K562 (cell line): Measurements from ENCODE around the gene LY6G5B. TPM values are rescaled to one million over a fixed set of nuclear protein-coding genes. Genes with fewer than 3 reads are reported as not detected.

Experiments used
- HBP1 ChIP-seq: fragments of 450-650 bp; formaldehyde crosslinking; IDR thresholded peaks from 2 replicates; pipeline ENCODE4 v1.4.0; 2022; ENCODE audit warnings: missing genetic modification characterization
- KLF1 ChIP-seq: fragments of 450-650 bp; IDR thresholded peaks from 2 replicates; pipeline ENCODE4 v1.6.1; 2016; ENCODE audit warnings: missing genetic modification characterization, missing compliant biosample characterization
- LCOR ChIP-seq: sonication (generic); formaldehyde crosslinking; IDR thresholded peaks from 2 replicates; pipeline ENCODE4 v1.8.0; 2022; ENCODE audit warnings: mild to moderate bottlenecking, missing genetic modification reagents
- MLX ChIP-seq, 2 experiments: fragments of 450-650 bp in 1 of 2; sonication (generic) in 1 of 2; formaldehyde crosslinking; conservative IDR thresholded peaks; 2 replicates each; pipeline versions ENCODE4 v1.4.0 to v1.8.1; 2020 to 2022; ENCODE audit warnings: mild to moderate bottlenecking in 1 of 2, missing genetic modification reagents in 1 of 2
- NFRKB ChIP-seq: fragments of 450-650 bp; IDR thresholded peaks from 2 replicates; pipeline ENCODE4 v1.6.1; 2016; ENCODE audit warnings: low read depth
- POLR2A ChIP-seq: fragments of 450-650 bp; conservative IDR thresholded peaks from 2 replicates; pipeline ENCODE4 v1.6.1; 2016
- SUPT5H ChIP-seq: fragments of 450-650 bp; IDR thresholded peaks from 2 replicates; pipeline ENCODE4 v1.6.1; 2016
- TAF7 ChIP-seq: fragments of 450-650 bp; IDR thresholded peaks from 2 replicates; pipeline ENCODE4 v1.6.1; 2016; ENCODE audit warnings: missing genetic modification characterization, missing compliant biosample characterization
- ZBTB49 ChIP-seq: sonication (generic); formaldehyde crosslinking; IDR thresholded peaks from 2 replicates; pipeline ENCODE4 v1.8.0; 2022; ENCODE audit warnings: missing genetic modification reagents, mild to moderate bottlenecking, borderline replicate concordance
- ZNF232 ChIP-seq: sonication (generic); formaldehyde crosslinking; IDR thresholded peaks from 2 replicates; pipeline ENCODE4 v1.8.0; 2022; ENCODE audit warnings: mild to moderate bottlenecking, missing genetic modification reagents
- polyA plus RNA-seq, 8 experiments: library from polyadenylated mRNA; depleted of rRNA in 4 of 8; stranded (reverse) in 5 of 8; unstranded in 3 of 8; fragments of >200 nt; fragmentation: Nextera tagmentation in 2 of 8; fragmentation: Illumina TruSeq in 1 of 8; extraction: Ambion mirVana in 2 of 8; extraction: Trizol in 1 of 8; gene quantifications; 2 replicates each; pipeline versions ENCODE4 v1.2.1 to v1.2.3, GENCODE V29; 2011 to 2014; ENCODE audit warnings: inconsistent platforms in 1 of 8, missing spikeins in 1 of 8
- total RNA-seq, 7 experiments: library from RNA; depleted of rRNA in 6 of 7; stranded (reverse); fragments of >200 nt in 6 of 7; fragmentation: Illumina TruSeq in 2 of 7; extraction: Trizol in 2 of 7; gene quantifications; 2 replicates each; pipeline versions ENCODE4 v1.2.1 to v1.2.3, GENCODE V29; 2011 to 2021; ENCODE audit warnings: low replicate concordance in 1 of 7
- TF ChIP-seq, protein P1 (sequence below), 2 experiments: fragments of 450-650 bp; IDR thresholded peaks; 2 replicates each; pipeline ENCODE4 v1.6.1; 2016
- TF ChIP-seq, protein P2 (sequence below), 2 experiments: fragments of 450-650 bp in 1 of 2; sonication (generic) in 1 of 2; formaldehyde crosslinking in 1 of 2; IDR thresholded peaks; 2 replicates each; pipeline versions ENCODE4 v1.7.1 to v1.9.0; 2016 to 2022; ENCODE audit warnings: inconsistent platforms in 1 of 2, mild to moderate bottlenecking in 1 of 2, missing genetic modification reagents in 1 of 2

The LY6G5B gene
- total and polyA plus RNA-seq, 9 of the 15 experiments (the other 6 are each of a cell fraction or from before 2014, with no cell fraction given) = 6.0 to 27.0 (median 7.5) TPM

GRCh38 chr6:31700740-31701401, 31.1 kb downstream of the LY6G5B start (continued):
- TF ChIP-seq ZBTB49 (CRISPR knock-in tag) (0 out of 2 replicates have a peak, but pooled peaks have one; percentile 26), MLX (CRISPR knock-in tag; conservative IDR thresholded peaks at IDR 0.05) (no peak), NFRKB (no peak), HBP1 (no peak), KLF1 (tag) (no peak), ZNF232 (CRISPR knock-in tag) (peak; percentile 69; the same call in 1 of the 2 replicates), SUPT5H (peak; percentile 29; the same call in 1 of the 2 replicates), POLR2A (no peak), TAF7 (0 out of 2 replicates have a peak, but pooled peaks have one; percentile 13), LCOR (CRISPR knock-in tag) (no peak)
- TF ChIP-seq, protein P1, sequence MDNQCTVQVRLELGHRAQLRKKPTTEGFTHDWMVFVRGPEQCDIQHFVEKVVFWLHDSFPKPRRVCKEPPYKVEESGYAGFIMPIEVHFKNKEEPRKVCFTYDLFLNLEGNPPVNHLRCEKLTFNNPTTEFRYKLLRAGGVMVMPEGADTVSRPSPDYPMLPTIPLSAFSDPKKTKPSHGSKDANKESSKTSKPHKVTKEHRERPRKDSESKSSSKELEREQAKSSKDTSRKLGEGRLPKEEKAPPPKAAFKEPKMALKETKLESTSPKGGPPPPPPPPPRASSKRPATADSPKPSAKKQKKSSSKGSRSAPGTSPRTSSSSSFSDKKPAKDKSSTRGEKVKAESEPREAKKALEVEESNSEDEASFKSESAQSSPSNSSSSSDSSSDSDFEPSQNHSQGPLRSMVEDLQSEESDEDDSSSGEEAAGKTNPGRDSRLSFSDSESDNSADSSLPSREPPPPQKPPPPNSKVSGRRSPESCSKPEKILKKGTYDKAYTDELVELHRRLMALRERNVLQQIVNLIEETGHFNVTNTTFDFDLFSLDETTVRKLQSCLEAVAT (IDR thresholded peaks at IDR 0.05) = no peak
- TF ChIP-seq, protein P2, sequence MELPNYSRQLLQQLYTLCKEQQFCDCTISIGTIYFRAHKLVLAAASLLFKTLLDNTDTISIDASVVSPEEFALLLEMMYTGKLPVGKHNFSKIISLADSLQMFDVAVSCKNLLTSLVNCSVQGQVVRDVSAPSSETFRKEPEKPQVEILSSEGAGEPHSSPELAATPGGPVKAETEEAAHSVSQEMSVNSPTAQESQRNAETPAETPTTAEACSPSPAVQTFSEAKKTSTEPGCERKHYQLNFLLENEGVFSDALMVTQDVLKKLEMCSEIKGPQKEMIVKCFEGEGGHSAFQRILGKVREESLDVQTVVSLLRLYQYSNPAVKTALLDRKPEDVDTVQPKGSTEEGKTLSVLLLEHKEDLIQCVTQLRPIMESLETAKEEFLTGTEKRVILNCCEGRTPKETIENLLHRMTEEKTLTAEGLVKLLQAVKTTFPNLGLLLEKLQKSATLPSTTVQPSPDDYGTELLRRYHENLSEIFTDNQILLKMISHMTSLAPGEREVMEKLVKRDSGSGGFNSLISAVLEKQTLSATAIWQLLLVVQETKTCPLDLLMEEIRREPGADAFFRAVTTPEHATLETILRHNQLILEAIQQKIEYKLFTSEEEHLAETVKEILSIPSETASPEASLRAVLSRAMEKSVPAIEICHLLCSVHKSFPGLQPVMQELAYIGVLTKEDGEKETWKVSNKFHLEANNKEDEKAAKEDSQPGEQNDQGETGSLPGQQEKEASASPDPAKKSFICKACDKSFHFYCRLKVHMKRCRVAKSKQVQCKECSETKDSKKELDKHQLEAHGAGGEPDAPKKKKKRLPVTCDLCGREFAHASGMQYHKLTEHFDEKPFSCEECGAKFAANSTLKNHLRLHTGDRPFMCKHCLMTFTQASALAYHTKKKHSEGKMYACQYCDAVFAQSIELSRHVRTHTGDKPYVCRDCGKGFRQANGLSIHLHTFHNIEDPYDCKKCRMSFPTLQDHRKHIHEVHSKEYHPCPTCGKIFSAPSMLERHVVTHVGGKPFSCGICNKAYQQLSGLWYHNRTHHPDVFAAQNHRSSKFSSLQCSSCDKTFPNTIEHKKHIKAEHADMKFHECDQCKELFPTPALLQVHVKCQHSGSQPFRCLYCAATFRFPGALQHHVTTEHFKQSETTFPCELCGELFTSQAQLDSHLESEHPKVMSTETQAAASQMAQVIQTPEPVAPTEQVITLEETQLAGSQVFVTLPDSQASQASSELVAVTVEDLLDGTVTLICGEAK (IDR thresholded peaks at IDR 0.05) = no peak
- TF ChIP-seq, protein P2 (CRISPR knock-in tag; IDR thresholded peaks at IDR 0.05) = no peak
